ENCODE measurements around the gene MAD1L1.

Gene MAD1L1

GRCh38 chr7:1938788-1939433 lies 293.8 kb downstream of the MAD1L1 start:
- no peak for TF ChIP-seq ZNF70 (CRISPR knock-in tag; IDR thresholded peaks at IDR 0.05)
- TF ChIP-seq PPARA (CRISPR knock-in tag; IDR thresholded peaks at IDR 0.05; ENCODE audit: borderline replicate concordance): no peak
- no peak for TF ChIP-seq GLIS3 (CRISPR knock-in tag; IDR thresholded peaks at IDR 0.05)
- TF ChIP-seq CSRNP3 (CRISPR knock-in tag; IDR thresholded peaks at IDR 0.05): no peak
- no peak for TF ChIP-seq RARB (CRISPR knock-in tag; IDR thresholded peaks at IDR 0.05)
- no peak for TF ChIP-seq TOX (CRISPR knock-in tag; IDR thresholded peaks at IDR 0.05; ENCODE audit: borderline replicate concordance)
- no peak for TF ChIP-seq POU6F1 (CRISPR knock-in tag; IDR thresholded peaks at IDR 0.05; ENCODE audit: borderline replicate concordance, low read depth)
- TF ChIP-seq TCF4 (CRISPR knock-in tag; IDR thresholded peaks at IDR 0.05; ENCODE audit: borderline replicate concordance): no peak
- no peak for TF ChIP-seq ZFP30 (CRISPR knock-in tag; IDR thresholded peaks at IDR 0.05)
- TF ChIP-seq PATZ1 (CRISPR knock-in tag; IDR thresholded peaks at IDR 0.05; ENCODE audit: borderline replicate concordance): no peak
- no peak for TF ChIP-seq ESRRG (CRISPR knock-in tag; IDR thresholded peaks at IDR 0.05)
- no peak for TF ChIP-seq OSR1 (CRISPR knock-in tag; IDR thresholded peaks at IDR 0.05)
- no peak for TF ChIP-seq BACH2 (CRISPR knock-in tag; IDR thresholded peaks at IDR 0.05; ENCODE audit: borderline replicate concordance)
- TF ChIP-seq ZFP3 (CRISPR knock-in tag; IDR thresholded peaks at IDR 0.05): no peak
- ATAC-seq: no peak

GRCh38 chr7:1937252-1937605 lies 295.5 kb downstream of the MAD1L1 start:
- TF ChIP-seq GLIS3 (CRISPR knock-in tag; IDR thresholded peaks at IDR 0.05) (no peak), PATZ1 (CRISPR knock-in tag; IDR thresholded peaks at IDR 0.05; ENCODE audit: borderline replicate concordance) (no peak), ESRRG (CRISPR knock-in tag; IDR thresholded peaks at IDR 0.05) (no peak), ZNF565 (CRISPR knock-in tag; conservative IDR thresholded peaks at IDR 0.05; ENCODE audit: low read depth) (no peak), ARNTL (CRISPR knock-in tag; IDR thresholded peaks at IDR 0.05; ENCODE audit: borderline replicate concordance, low read depth) (no peak), ZNF8 (CRISPR knock-in tag; IDR thresholded peaks at IDR 0.05) (no peak), TOX (CRISPR knock-in tag; IDR thresholded peaks at IDR 0.05; ENCODE audit: borderline replicate concordance) (no peak), CSRNP3 (CRISPR knock-in tag; IDR thresholded peaks at IDR 0.05) (no peak), TCF4 (CRISPR knock-in tag; IDR thresholded peaks at IDR 0.05; ENCODE audit: borderline replicate concordance) (no peak), OSR1 (CRISPR knock-in tag; IDR thresholded peaks at IDR 0.05) (no peak), TSHZ2 (CRISPR knock-in tag; IDR thresholded peaks at IDR 0.05) (no peak), BACH2 (CRISPR knock-in tag; IDR thresholded peaks at IDR 0.05; ENCODE audit: borderline replicate concordance) (no peak), POU6F1 (CRISPR knock-in tag; IDR thresholded peaks at IDR 0.05; ENCODE audit: borderline replicate concordance, low read depth) (no peak), ZFP3 (CRISPR knock-in tag; IDR thresholded peaks at IDR 0.05) (no peak), ISL1 (CRISPR knock-in tag; IDR thresholded peaks at IDR 0.05) (no peak), CSDC2 (CRISPR knock-in tag; IDR thresholded peaks at IDR 0.05) (no peak), ZNF70 (CRISPR knock-in tag; IDR thresholded peaks at IDR 0.05) (no peak)
- no peak for ATAC-seq

Data from SK-N-SH treated with all-trans-retinoic acid at 6 μM for 48 hours (cell line).